Stimulated activated CD4-positive, alpha-beta T cell treated with anti-CD3 and anti-CD28 coated beads, Interleukin-15, amount 100 ng/mL, for 24 hours (primary cell): ENCODE results near the gene HSD17B4.
A peak's percentile ranks its signal among the peaks of the same experiment; 100 is the strongest.
"Not testable (repeated sequence)": the region's sequence is repeated elsewhere in the genome, so short reads cannot be mapped to it uniquely, and the experiment has no call there.

ENCODE experiments used
- DNase-seq: peaks from one replicate; pipeline ENCODE4 v3.0.0-alpha.2; 2020

Gene HSD17B4

GRCh38 chr5:119452373-119453039, at the start of gene HSD17B4:
HSD17B4 (plus strand) TSS chr5:119452497; CDS start chr5:119452576, 79 bp downstream.
- peak; percentile 89 for DNase-seq

- no peak for DNase-seq
These were observed 49.7 kb upstream of the HSD17B4 start for GRCh38 chr5:119402555-119402954.

GRCh38 chr5:119404033-119404432, 48.3 kb upstream of the HSD17B4 start:
- DNase-seq: no peak

GRCh38 chr5:119405419-119405818, 46.9 kb upstream of the HSD17B4 start:
- DNase-seq: no peak

- DNase-seq: no peak
These were observed 45.7 kb upstream of the HSD17B4 start for GRCh38 chr5:119406551-119407110.

- DNase-seq: no peak
These were observed 43.0 kb upstream of the HSD17B4 start for GRCh38 chr5:119409235-119409815.

- DNase-seq: no peak
These were observed 41.7 kb upstream of the HSD17B4 start for GRCh38 chr5:119410448-119411159.

GRCh38 chr5:119411361-119412278, 40.7 kb upstream of the HSD17B4 start:
- DNase-seq: peak; percentile 50

- no peak for DNase-seq
These were observed 39.7 kb upstream of the HSD17B4 start for GRCh38 chr5:119412279-119413227.

GRCh38 chr5:119414124-119414734, 38.1 kb upstream of the HSD17B4 start:
- DNase-seq: not testable (repeated sequence)

GRCh38 chr5:119417891-119418605, 34.2 kb upstream of the HSD17B4 start:
- no peak for DNase-seq

GRCh38 chr5:119418606-119419100, 33.6 kb upstream of the HSD17B4 start:
- DNase-seq: no peak

- no peak for DNase-seq
These were observed 32.1 kb upstream of the HSD17B4 start for GRCh38 chr5:119420169-119420568.

GRCh38 chr5:119426057-119426456, 26.2 kb upstream of the HSD17B4 start:
- no peak for DNase-seq

GRCh38 chr5:119427060-119427459, 25.2 kb upstream of the HSD17B4 start:
- no peak for DNase-seq

- DNase-seq: not testable (repeated sequence)
These were observed 24.7 kb upstream of the HSD17B4 start for GRCh38 chr5:119427596-119427995.

GRCh38 chr5:119428166-119428565, 24.1 kb upstream of the HSD17B4 start:
- not testable (repeated sequence) for DNase-seq

GRCh38 chr5:119428574-119428973, 23.7 kb upstream of the HSD17B4 start:
- DNase-seq: not testable (repeated sequence)

- DNase-seq: not testable (repeated sequence)
These were observed 19.5 kb upstream of the HSD17B4 start for GRCh38 chr5:119432674-119433237.
